Tibial artery (tissue), 4 donors: ENCODE data around the gene PDE2A.
A peak's percentile ranks its signal among the peaks of the same experiment; 100 is the strongest.

Experiments
- DNase-seq, 2 donors: peaks; one replicate each; pipeline ENCODE4 v3.0.0-alpha.2; 2019
- H3K27ac ChIP-seq, 2 donors: fragments of 200-600 bp; sonication (generic) in 1 of 2; 1 replicate in 1 of 2; 2 replicates in 1 of 2; pipeline ENCODE4 v1.5.1; 2018 to 2019; ENCODE audit warnings: mild to moderate bottlenecking in 1 of 2
- H3K27me3 ChIP-seq, 2 donors: fragments of 200-600 bp; sonication (generic) in 1 of 2; one replicate each; pipeline versions ENCODE4 v1.5.1 to v1.6.0; 2016 to 2019
- H3K36me3 ChIP-seq, 3 donors: fragments of 200-600 bp; sonication (generic) in 2 of 3; one replicate each; pipeline ENCODE4 v1.5.1; 2016 to 2019; ENCODE audit warnings: mild to moderate bottlenecking in 2 of 3
- H3K4me1 ChIP-seq, 4 donors: fragments of 200-600 bp; sonication (generic) in 2 of 4; 1 replicate in 3 of 4; 2 replicates in 1 of 4; pipeline ENCODE4 v1.5.1; 2016 to 2019
- H3K4me3 ChIP-seq, 2 donors: fragments of 200-600 bp; sonication (generic) in 1 of 2; 1 replicate in 1 of 2; 2 replicates in 1 of 2; pipeline ENCODE4 v1.5.1; 2018 to 2019; ENCODE audit warnings: mild to moderate bottlenecking in 2 of 2
- H3K9me3 ChIP-seq, 3 donors: fragments of 200-600 bp; sonication (generic) in 1 of 3; one replicate each; pipeline ENCODE4 v1.5.1; 2016 to 2019
- intact Hi-C: fragments of 100-400 bp; cut with DNase I; formaldehyde crosslinking; loops from one replicate; pipeline ENCODE4 v1.15.0; 2023; ENCODE audit warnings: low total_unique reads
- TF ChIP-seq, protein P1 (sequence below), 2 experiments: fragments of 200-600 bp in 1 of 2; fragments of 450-650 bp in 1 of 2; IDR thresholded peaks; one replicate each; pipeline ENCODE4 v1.5.1; 2017 to 2019; ENCODE audit warnings: antibody characterized with exemption in 2 of 2, mild to moderate bottlenecking in 1 of 2, moderate library complexity in 1 of 2

Gene PDE2A

DNA sequence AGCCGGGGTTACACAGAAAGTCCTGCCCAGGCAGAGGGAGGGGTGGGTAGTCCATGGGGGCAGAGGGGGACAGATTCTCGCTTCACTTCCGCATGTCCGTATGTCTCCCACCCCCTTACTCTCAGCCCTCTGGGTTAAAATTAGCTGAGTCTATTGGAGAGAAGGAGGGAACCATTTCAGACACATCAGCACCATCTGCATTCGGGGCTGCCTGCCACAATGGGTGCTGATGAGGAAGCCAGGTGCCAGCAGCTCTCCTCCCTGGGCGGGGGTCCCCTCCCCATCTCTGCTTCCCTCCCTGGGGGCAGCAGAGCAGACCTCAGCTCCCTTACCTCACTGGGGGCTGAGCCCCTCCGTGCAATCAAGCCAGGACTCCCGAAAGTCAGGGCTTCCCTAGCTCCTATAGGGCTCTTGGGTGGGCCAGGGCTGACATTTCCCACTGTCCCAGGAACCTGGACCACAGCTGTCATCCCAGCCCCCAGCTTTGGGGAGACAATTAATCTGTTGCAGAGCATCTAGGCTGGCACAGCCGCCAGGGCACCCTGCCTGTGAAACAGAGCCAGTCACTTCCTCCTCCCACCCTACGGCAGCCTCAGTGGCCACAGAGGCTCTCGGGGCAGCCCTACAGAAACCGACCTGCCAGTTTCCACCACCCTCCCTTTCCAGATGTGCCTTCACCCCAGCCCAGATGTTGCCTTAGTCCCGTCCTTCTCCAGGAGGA is 67.3 kb downstream of the PDE2A start:
- Histone ChIP-seq H3K27me3 (no peaks in the 10 kb centered on the region), H3K36me3 (no peaks in the 10 kb centered on the region), H3K4me3 (no peak overlapping the region), H3K27ac (peak overlapping the region; percentile 63 to 64), H3K4me1 (peaks cover 0 to 32% (median 23%) of the 10 kb centered on the region in 4 donors), H3K9me3 (no peaks in the 10 kb centered on the region)
- no peak for DNase-seq
- intact Hi-C loops = no loop called here
- TF ChIP-seq, protein P1, sequence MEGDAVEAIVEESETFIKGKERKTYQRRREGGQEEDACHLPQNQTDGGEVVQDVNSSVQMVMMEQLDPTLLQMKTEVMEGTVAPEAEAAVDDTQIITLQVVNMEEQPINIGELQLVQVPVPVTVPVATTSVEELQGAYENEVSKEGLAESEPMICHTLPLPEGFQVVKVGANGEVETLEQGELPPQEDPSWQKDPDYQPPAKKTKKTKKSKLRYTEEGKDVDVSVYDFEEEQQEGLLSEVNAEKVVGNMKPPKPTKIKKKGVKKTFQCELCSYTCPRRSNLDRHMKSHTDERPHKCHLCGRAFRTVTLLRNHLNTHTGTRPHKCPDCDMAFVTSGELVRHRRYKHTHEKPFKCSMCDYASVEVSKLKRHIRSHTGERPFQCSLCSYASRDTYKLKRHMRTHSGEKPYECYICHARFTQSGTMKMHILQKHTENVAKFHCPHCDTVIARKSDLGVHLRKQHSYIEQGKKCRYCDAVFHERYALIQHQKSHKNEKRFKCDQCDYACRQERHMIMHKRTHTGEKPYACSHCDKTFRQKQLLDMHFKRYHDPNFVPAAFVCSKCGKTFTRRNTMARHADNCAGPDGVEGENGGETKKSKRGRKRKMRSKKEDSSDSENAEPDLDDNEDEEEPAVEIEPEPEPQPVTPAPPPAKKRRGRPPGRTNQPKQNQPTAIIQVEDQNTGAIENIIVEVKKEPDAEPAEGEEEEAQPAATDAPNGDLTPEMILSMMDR (IDR thresholded peaks at IDR 0.05) = no peak

DNA sequence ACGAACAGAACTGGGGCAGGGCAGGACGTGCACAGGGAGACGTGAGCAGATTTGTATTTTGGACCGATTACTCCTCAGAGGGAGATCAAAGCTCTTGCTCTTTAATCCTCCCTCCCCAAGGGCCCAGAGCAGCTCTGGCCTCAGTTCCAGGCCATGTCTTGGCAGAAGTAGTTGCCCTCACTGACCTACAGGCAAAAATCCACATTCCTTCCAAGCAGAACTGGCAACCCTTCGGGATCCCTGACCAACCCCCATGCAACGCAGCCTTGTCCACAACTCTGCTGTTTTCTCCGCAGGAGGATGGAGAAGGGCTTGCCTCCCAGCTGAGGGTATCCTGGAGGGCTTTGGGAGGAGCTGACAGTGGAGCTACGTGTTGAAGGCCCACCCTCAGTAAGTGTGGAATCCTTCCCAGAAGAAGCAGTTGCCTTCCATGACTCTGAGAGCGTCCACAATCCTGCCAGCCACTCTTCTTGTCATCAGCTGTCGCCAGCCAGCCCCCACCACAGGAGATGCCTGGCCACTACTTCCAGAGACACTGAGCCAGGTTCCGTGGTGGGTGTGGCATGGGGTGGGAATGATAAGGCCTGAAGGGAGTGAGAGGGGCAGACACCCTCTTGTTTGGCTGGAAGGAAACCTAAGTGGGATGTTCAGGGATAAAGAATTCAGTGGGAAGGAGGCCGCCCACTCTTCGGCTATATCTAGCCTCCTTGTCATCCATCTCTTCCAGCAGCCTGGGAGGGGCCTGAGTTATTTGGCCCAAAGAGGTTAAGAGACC is 68.1 kb downstream of the PDE2A start:
- no peaks in the 10 kb centered on the region for H3K27me3 ChIP-seq
- H3K27ac ChIP-seq = peak overlapping the region; percentile 63 to 64
- H3K4me3 ChIP-seq = peak overlapping the region in 1 of 2 donors; percentile 23
- no peak for DNase-seq
- no peaks in the 10 kb centered on the region for H3K9me3 ChIP-seq
- H3K4me1 ChIP-seq = peaks cover 0 to 32% (median 23%) of the 10 kb centered on the region in 4 donors
- H3K36me3 ChIP-seq = no peaks in the 10 kb centered on the region
- intact Hi-C loops = no loop called here
- TF ChIP-seq, protein P1 (IDR thresholded peaks at IDR 0.05) = no peak

DNA sequence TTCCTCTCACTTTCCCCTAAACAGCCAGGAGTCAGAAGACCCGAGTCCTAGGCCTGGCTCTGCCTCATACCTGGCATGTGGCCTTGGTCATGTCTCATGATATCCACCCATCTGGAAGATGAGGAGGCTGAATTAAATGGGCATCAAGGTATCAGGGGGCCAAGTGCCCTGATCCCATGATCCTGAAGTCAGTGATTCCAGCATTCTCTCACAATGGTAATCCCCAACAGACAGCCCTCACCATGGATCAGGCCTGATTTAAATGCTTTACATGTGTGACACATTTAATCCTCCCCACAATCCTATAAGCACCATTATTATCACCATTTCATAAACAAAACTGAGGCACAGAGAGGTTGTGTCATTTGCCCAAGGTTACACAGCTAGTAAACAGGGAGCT is 70.0 kb downstream of the PDE2A start:
- H3K4me3 ChIP-seq = no peak overlapping the region
- peaks cover 0 to 32% (median 23%) of the 10 kb centered on the region in 4 donors for H3K4me1 ChIP-seq
- TF ChIP-seq, protein P1 (IDR thresholded peaks at IDR 0.05) = no peak
- DNase-seq = no peak
- no peaks in the 10 kb centered on the region for H3K9me3 ChIP-seq
- peaks cover 0 to 5% of the 10 kb centered on the region in 2 donors for H3K27me3 ChIP-seq
- intact Hi-C loops = no loop called here
- H3K27ac ChIP-seq = no peak overlapping the region
- H3K36me3 ChIP-seq = no peaks in the 10 kb centered on the region

DNA sequence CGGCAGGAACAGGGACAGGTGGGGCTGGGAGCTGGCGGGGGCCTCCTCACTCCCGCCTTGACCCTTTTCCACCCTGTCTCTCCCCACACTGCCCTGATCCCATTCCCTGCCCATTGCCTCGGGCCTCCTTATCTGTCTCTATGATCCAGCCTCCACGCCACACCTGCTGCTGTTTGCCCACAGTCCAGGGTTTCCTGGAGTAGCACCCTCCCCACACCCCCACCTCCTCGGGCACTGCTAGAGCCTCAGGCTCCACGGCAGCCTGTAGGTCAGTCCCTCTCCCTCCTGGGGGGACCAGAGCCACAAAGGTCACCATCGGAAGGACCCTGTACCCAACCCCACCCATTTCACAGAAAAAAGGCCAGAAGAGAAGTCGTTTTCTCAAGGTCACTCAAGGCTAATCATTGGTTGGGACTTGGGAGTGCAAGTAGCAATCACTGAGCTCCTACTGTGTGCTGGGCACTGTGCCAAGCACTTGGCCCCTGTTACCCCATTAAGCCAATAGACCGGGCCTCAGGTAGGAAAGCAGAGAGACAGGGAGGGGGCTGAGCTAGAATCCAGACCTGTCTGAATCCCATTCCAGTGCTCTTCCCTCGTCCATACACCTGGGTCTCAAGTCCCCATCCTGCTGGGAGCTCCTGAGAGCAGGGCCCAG is 71.8 kb downstream of the PDE2A start:
- Histone ChIP-seq H3K4me3 (no peak overlapping the region), H3K27ac (no peak overlapping the region), H3K36me3 (no peaks in the 10 kb centered on the region), H3K4me1 (peaks cover 0 to 27% (median 23%) of the 10 kb centered on the region in 4 donors), H3K9me3 (no peaks in the 10 kb centered on the region), H3K27me3 (peaks cover 0 to 5% of the 10 kb centered on the region in 2 donors)
- intact Hi-C loops = no loop called here
- no peak for DNase-seq
- TF ChIP-seq, protein P1 (IDR thresholded peaks at IDR 0.05) = no peak

DNA sequence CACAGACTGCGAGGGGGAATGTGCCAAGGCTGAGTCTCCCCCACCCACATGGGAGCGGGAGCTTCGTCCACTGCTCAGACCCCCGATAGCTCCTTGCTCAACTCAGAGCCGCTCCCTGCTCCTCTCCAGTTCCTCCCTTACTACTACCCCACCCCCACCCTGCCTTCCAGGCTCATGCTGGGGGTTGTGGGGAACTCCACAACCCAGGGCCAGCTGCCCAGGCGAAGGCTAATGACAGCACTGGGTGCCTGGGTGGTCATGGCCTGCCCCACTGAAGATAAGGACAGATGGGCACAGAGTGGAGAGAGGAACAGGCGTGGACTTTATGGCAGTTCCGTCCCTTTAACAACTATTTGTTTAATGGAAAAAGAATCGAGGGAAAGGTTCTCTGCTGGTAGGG is 73.7 kb downstream of the PDE2A start:
- DNase-seq = no peak
- Histone ChIP-seq H3K27me3 (peaks cover 0 to 5% of the 10 kb centered on the region in 2 donors), H3K4me3 (no peak overlapping the region), H3K9me3 (no peaks in the 10 kb centered on the region), H3K36me3 (no peaks in the 10 kb centered on the region), H3K4me1 (peaks cover 0 to 9% (median 6%) of the 10 kb centered on the region in 4 donors), H3K27ac (no peak overlapping the region)
- intact Hi-C loops = no loop called here
- TF ChIP-seq, protein P1 (IDR thresholded peaks at IDR 0.05) = no peak
